ENCODE data around the gene EIPR1.

DNA sequence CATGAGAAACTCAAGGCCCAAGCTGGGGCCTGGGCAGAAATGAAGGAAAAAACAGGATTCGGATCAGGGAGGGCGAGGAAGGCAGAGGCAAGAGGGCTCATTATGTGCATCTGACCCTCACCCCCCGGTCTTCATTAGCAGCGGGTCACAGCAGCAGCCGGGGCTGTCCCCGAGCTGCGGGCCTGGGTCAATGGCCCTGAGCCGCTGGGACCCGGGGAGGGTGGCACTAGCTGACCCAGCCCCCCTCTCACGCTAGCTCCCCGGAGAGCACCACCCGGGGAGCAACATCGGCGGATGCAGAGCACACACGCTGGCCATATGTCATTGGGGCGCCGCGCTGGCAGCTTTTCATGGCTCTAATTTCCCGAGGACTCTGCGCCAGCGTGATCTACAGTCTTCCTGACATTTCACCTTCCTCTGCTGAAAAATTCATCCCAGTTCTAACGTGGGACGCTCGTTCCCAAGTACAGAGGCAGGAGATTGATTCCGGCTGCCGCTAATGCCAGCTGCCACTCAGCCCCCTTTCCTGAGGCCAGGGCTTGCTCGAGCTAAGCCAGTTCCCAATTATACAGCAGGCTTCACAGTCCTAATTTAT, 63.7 kb downstream of the EIPR1 start:
- TF ChIP-seq CTCF (conservative IDR thresholded peaks at IDR 0.05; ENCODE audit: low read depth, low read length), result no peak
- no peak for TF ChIP-seq USF2 (IDR thresholded peaks at IDR 0.05; ENCODE audit: low read depth, low read length)
- no peak for TF ChIP-seq MAZ (IDR thresholded peaks at IDR 0.05; ENCODE audit: borderline replicate concordance, low read depth, low read length)
- TF ChIP-seq RFX5 (IDR thresholded peaks at IDR 0.05; ENCODE audit: low read depth, low read length), result no peak

Data from IMR-90 (cell line).